ENCODE measurements around the gene OGFOD2. TPM values are rescaled to one million over a fixed set of nuclear protein-coding genes. Genes with fewer than 3 reads are reported as not detected.
A peak's percentile ranks its signal among the peaks of the same experiment; 100 is the strongest.

OGFOD2 gene
- total and polyA plus RNA-seq, 2 of the 13 experiments (the other 11 are each of a cell fraction or from before 2014, with no cell fraction given), result 13.2 to 14.6 TPM

- TF ChIP-seq CSRNP2 (CRISPR knock-in tag; conservative IDR thresholded peaks at IDR 0.05; ENCODE audit: low read depth) (no peak), ZNF235 (CRISPR knock-in tag; IDR thresholded peaks at IDR 0.05; ENCODE audit: borderline replicate concordance) (no peak), GATAD1 (CRISPR knock-in tag; IDR thresholded peaks at IDR 0.05) (no peak; the same call in 1 of the 2 replicates), ZBTB2 (CRISPR knock-in tag; IDR thresholded peaks at IDR 0.05; ENCODE audit: low read depth) (no peak), SIN3B (IDR thresholded peaks at IDR 0.05; ENCODE audit: low read length) (no peak), SMYD3 (CRISPR knock-in tag; IDR thresholded peaks at IDR 0.05) (no peak), EED (CRISPR knock-in tag; IDR thresholded peaks at IDR 0.05) (peak; percentile 42; the same call in 1 of the 2 replicates), ZNF761 (CRISPR knock-in tag; conservative IDR thresholded peaks at IDR 0.05) (no peak), ATF7-NPFF (CRISPR knock-in tag; IDR thresholded peaks at IDR 0.05; ENCODE audit: low read depth) (no peak), CENPT (CRISPR knock-in tag; IDR thresholded peaks at IDR 0.05; ENCODE audit: low read depth) (no peak), KLF12 (CRISPR knock-in tag; IDR thresholded peaks at IDR 0.05; ENCODE audit: borderline replicate concordance) (no peak), KDM5A (IDR thresholded peaks at IDR 0.05; ENCODE audit: borderline replicate concordance, low read length) (no peak), GPN1 (CRISPR knock-in tag; IDR thresholded peaks at IDR 0.05; ENCODE audit: borderline replicate concordance) (no peak), SSRP1 (CRISPR knock-in tag; IDR thresholded peaks at IDR 0.05) (peak; percentile 44; the same call in 1 of the 2 replicates), ZNF331 (CRISPR knock-in tag; IDR thresholded peaks at IDR 0.05) (0 out of 2 replicates have a peak, but pooled peaks have one; percentile 23)
- TF ChIP-seq, protein P1, sequence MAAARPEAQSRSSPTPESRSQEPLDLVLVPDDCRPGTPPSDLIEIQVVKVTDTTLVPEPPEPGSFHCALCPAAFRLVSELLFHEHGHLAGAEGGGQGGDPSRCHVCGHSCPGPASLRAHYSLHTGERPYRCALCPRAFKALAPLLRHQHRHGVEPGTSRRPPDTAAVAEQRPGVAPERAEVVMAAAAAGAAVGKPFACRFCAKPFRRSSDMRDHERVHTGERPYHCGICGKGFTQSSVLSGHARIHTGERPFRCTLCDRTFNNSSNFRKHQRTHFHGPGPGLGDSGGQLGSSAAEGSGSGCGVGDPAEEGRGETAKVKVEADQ (CRISPR knock-in tag; IDR thresholded peaks at IDR 0.05; ENCODE audit: borderline replicate concordance), result no peak
- TF ChIP-seq, protein P2, sequence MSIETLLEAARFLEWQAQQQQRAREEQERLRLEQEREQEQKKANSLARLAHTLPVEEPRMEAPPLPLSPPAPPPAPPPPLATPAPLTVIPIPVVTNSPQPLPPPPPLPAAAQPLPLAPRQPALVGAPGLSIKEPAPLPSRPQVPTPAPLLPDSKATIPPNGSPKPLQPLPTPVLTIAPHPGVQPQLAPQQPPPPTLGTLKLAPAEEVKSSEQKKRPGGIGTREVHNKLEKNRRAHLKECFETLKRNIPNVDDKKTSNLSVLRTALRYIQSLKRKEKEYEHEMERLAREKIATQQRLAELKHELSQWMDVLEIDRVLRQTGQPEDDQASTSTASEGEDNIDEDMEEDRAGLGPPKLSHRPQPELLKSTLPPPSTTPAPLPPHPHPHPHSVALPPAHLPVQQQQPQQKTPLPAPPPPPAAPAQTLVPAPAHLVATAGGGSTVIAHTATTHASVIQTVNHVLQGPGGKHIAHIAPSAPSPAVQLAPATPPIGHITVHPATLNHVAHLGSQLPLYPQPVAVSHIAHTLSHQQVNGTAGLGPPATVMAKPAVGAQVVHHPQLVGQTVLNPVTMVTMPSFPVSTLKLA (IDR thresholded peaks at IDR 0.05), result no peak
- TF ChIP-seq, protein P3, sequence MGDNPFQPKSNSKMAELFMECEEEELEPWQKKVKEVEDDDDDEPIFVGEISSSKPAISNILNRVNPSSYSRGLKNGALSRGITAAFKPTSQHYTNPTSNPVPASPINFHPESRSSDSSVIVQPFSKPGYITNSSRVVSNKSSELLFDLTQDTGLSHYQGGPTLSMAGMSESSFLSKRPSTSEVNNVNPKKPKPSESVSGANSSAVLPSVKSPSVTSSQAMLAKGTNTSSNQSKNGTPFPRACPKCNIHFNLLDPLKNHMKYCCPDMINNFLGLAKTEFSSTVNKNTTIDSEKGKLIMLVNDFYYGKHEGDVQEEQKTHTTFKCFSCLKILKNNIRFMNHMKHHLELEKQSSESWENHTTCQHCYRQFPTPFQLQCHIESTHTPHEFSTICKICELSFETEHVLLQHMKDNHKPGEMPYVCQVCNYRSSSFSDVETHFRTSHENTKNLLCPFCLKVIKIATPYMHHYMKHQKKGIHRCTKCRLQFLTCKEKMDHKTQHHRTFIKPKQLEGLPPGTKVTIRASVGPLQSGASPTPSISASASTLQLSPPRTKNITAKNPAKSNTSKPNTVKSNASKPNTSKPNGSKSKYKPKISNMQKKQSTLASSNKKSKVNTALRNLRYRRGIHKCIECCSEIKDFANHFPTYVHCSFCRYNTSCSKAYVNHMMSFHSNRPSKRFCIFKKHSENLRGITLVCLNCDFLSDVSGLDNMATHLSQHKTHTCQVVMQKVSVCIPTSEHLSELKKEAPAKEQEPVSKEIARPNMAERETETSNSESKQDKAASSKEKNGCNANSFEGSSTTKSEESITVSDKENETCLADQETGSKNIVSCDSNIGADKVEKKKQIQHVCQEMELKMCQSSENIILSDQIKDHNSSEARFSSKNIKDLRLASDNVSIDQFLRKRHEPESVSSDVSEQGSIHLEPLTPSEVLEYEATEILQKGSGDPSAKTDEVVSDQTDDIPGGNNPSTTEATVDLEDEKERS (CRISPR knock-in tag; IDR thresholded peaks at IDR 0.05), result no peak
- TF ChIP-seq, protein P4, sequence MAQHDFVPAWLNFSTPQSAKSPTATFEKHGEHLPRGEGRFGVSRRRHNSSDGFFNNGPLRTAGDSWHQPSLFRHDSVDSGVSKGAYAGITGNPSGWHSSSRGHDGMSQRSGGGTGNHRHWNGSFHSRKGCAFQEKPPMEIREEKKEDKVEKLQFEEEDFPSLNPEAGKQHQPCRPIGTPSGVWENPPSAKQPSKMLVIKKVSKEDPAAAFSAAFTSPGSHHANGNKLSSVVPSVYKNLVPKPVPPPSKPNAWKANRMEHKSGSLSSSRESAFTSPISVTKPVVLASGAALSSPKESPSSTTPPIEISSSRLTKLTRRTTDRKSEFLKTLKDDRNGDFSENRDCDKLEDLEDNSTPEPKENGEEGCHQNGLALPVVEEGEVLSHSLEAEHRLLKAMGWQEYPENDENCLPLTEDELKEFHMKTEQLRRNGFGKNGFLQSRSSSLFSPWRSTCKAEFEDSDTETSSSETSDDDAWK (CRISPR knock-in tag; IDR thresholded peaks at IDR 0.05), result no peak
Measured at GRCh38 chr12:122951979-122952892, 22.8 kb upstream of the OGFOD2 start (continued).

Measured in HepG2 (cell line).